H1 (cell line): Measurements from ENCODE around the gene PDE4D. TPM values are rescaled to one million over a fixed set of nuclear protein-coding genes. Genes with fewer than 3 reads are reported as not detected.

ENCODE experiments used
- CTCF ChIA-PET: fragments of 300-600 bp; sonication (Branson Sonifier 250); formaldehyde crosslinking; loops from one replicate; lab custom pipeline; 2021; ENCODE audit not compliant: partially characterized antibody; lab: Charles Lee
- POLR2A ChIA-PET: fragments of 300-600 bp; sonication (Branson Sonifier 250); formaldehyde crosslinking; loops from one replicate; lab custom pipeline; 2021; ENCODE audit warnings: inconsistent platforms; ENCODE audit not compliant: partially characterized antibody; lab: Charles Lee
- DNase-seq, 2 experiments: peaks; one replicate each; pipeline versions ENCODE4 v3.0.0 to v3.0.0-alpha.2; 2010 to 2022; ENCODE audit warnings: low spot score in 2 of 2, low read depth in 1 of 2, mixed read lengths in 1 of 2
- FAIRE-seq: peaks from 2 replicates; lab custom pipeline; 2011; peaks lifted over from hg19 to GRCh38; lab: Jason Lieb, UNC
- H2AFZ ChIP-seq: 2 replicates; pipeline ENCODE4 v1.8.1; 2012; ENCODE audit warnings: low read length, inconsistent platforms
- H2AK5ac ChIP-seq: 2 replicates; pipeline ENCODE4 v1.6.1; 2013; ENCODE audit warnings: low read depth, low read length
- H2BK120ac ChIP-seq: replicated peaks from 2 replicates; pipeline ENCODE3; 2013; ENCODE audit warnings: low read depth, low read length, inconsistent platforms
- H2BK12ac ChIP-seq: 2 replicates; pipeline ENCODE4 v1.6.1; 2013; ENCODE audit warnings: low read depth, low read length
- H2BK15ac ChIP-seq: 2 replicates; pipeline ENCODE4 v1.6.1; 2013; ENCODE audit warnings: low read length
- H2BK20ac ChIP-seq: 2 replicates; pipeline ENCODE4 v1.6.1; 2013; ENCODE audit warnings: low read length
- H2BK5ac ChIP-seq: 2 replicates; pipeline ENCODE4 v1.6.1; 2013; ENCODE audit warnings: low read depth, low read length
- H3K14ac ChIP-seq: 2 replicates; pipeline ENCODE4 v1.6.1; 2013; ENCODE audit warnings: inconsistent platforms; ENCODE audit not compliant: insufficient read length
- H3K18ac ChIP-seq: 2 replicates; pipeline ENCODE4 v1.6.1; 2013; ENCODE audit warnings: low read length; ENCODE audit errors: extremely low read depth
- H3K23ac ChIP-seq: 2 replicates; pipeline ENCODE4 v1.6.1; 2013; ENCODE audit warnings: inconsistent platforms; ENCODE audit not compliant: insufficient read length
- H3K23me2 ChIP-seq: 2 replicates; pipeline ENCODE4 v1.6.1; 2013; ENCODE audit warnings: low read depth, low read length
- H3K27ac ChIP-seq: 2 replicates; pipeline ENCODE4 v1.6.1; 2011; ENCODE audit warnings: low read depth, low read length, inconsistent platforms
- H3K27me3 ChIP-seq, 4 experiments: replicated peaks in 1 of 4; 1 replicate in 1 of 4; 2 replicates in 3 of 4; pipeline versions ENCODE4 v1.6.1 to v1.8.1; 2011 to 2013; ENCODE audit warnings: low read length in 3 of 4, mild to moderate bottlenecking in 3 of 4, inconsistent platforms in 2 of 4, mixed read lengths in 2 of 4, moderate library complexity in 1 of 4; ENCODE audit not compliant: control insufficient read depth in 3 of 4, insufficient read depth in 3 of 4; ENCODE audit errors: extremely low read depth in 1 of 4
- H3K36me3 ChIP-seq, 4 experiments: 2 replicates each; pipeline versions ENCODE4 v1.6.1 to v1.8.1; 2011 to 2013; ENCODE audit warnings: mild to moderate bottlenecking in 4 of 4, low read length in 3 of 4, moderate library complexity in 2 of 4, control low read depth in 1 of 4, inconsistent platforms in 1 of 4; ENCODE audit not compliant: insufficient read depth in 4 of 4, control insufficient read depth in 2 of 4
- H3K4ac ChIP-seq: replicated peaks from 2 replicates; pipeline ENCODE3; 2013; ENCODE audit warnings: low read length, low read depth, mixed read lengths, inconsistent platforms; ENCODE audit not compliant: insufficient read length
- H3K4me1 ChIP-seq, 4 experiments: replicated peaks in 1 of 4; 1 replicate in 1 of 4; 2 replicates in 3 of 4; pipeline versions ENCODE4 v1.6.1 to v1.8.1; 2011 to 2013; ENCODE audit warnings: low read length in 3 of 4, inconsistent platforms in 2 of 4, mixed read lengths in 1 of 4; ENCODE audit not compliant: insufficient read depth in 4 of 4, control insufficient read depth in 3 of 4
- H3K4me2 ChIP-seq, 2 experiments: 2 replicates each; pipeline versions ENCODE4 v1.6.1 to v1.8.1; 2011 to 2013; ENCODE audit warnings: low read depth in 2 of 2, low read length in 2 of 2, control low read depth in 1 of 2, inconsistent platforms in 1 of 2, mild to moderate bottlenecking in 1 of 2; ENCODE audit not compliant: insufficient read depth in 1 of 2
- H3K4me3 ChIP-seq, 4 experiments: fragments of 200-600, 300-600 bp in 1 of 4; sonication (generic), shearing (Covaris generic), sonication (Bioruptor Twin) in 1 of 4; 2 replicates each; pipeline versions ENCODE4 v1.5.1 to v1.8.1; 2011 to 2016; ENCODE audit warnings: low read length in 4 of 4, low read depth in 3 of 4, control low read depth in 2 of 4, inconsistent platforms in 2 of 4, mild to moderate bottlenecking in 2 of 4, mixed read lengths in 1 of 4, moderate library complexity in 1 of 4; ENCODE audit not compliant: insufficient read depth in 2 of 4; ENCODE audit errors: extremely low read depth in 1 of 4
- H3K56ac ChIP-seq: replicated peaks from 2 replicates; pipeline ENCODE3; 2013; ENCODE audit warnings: low read depth, mild to moderate bottlenecking, mixed read lengths, low read length, inconsistent platforms; ENCODE audit not compliant: insufficient read length
- H3K79me1 ChIP-seq: 2 replicates; pipeline ENCODE4 v1.6.1; 2013; ENCODE audit warnings: low read depth, low read length, control low read depth
- H3K79me2 ChIP-seq, 2 experiments: 2 replicates each; pipeline versions ENCODE4 v1.6.1 to v1.8.1; 2012 to 2013; ENCODE audit warnings: low read length in 2 of 2, mild to moderate bottlenecking in 2 of 2, inconsistent platforms in 1 of 2; ENCODE audit not compliant: insufficient read depth in 2 of 2, control insufficient read depth in 1 of 2
- H3K9ac ChIP-seq, 4 experiments: replicated peaks in 1 of 4; 1 replicate in 1 of 4; 2 replicates in 3 of 4; pipeline versions ENCODE4 v1.6.1 to v1.8.1; 2011 to 2013; ENCODE audit warnings: low read depth in 3 of 4, low read length in 3 of 4, control low read depth in 2 of 4, mild to moderate bottlenecking in 2 of 4, moderate library complexity in 2 of 4, inconsistent platforms in 1 of 4; ENCODE audit errors: extremely low read depth in 1 of 4
- H3K9me3 ChIP-seq, 2 experiments: 2 replicates each; pipeline versions ENCODE4 v1.6.1 to v1.8.1; 2012 to 2013; ENCODE audit warnings: mild to moderate bottlenecking in 2 of 2, moderate library complexity in 2 of 2, control low read depth in 1 of 2, inconsistent platforms in 1 of 2, low read depth in 1 of 2, low read length in 1 of 2, mixed read lengths in 1 of 2; ENCODE audit not compliant: insufficient read depth in 2 of 2
- H4K20me1 ChIP-seq, 2 experiments: replicated peaks in 1 of 2; 2 replicates each; pipeline versions ENCODE3 to v1.8.1; 2011 to 2013; ENCODE audit warnings: inconsistent platforms in 2 of 2, low read length in 2 of 2, mild to moderate bottlenecking in 1 of 2; ENCODE audit not compliant: insufficient read depth in 2 of 2, control insufficient read depth in 1 of 2
- H4K5ac ChIP-seq: 2 replicates; pipeline ENCODE4 v1.6.1; 2013; ENCODE audit warnings: low read length, low read depth, mixed read lengths, inconsistent platforms; ENCODE audit not compliant: insufficient read length
- H4K8ac ChIP-seq: 2 replicates; pipeline ENCODE4 v1.8.0; 2013; ENCODE audit warnings: mild to moderate bottlenecking, moderate library complexity, low read length, inconsistent platforms; ENCODE audit not compliant: insufficient read depth; ENCODE audit errors: extremely low read depth
- H4K91ac ChIP-seq: replicated peaks from 2 replicates; pipeline ENCODE3; 2013; ENCODE audit warnings: low read length, mixed read lengths, inconsistent platforms; ENCODE audit not compliant: insufficient read length
- SP4 ChIP-seq: IDR thresholded peaks from 2 replicates; pipeline ENCODE4 v1.6.1; 2012; ENCODE audit warnings: low read length, inconsistent platforms
- WGBS, 2 experiments: shearing (Covaris generic) in 1 of 2; methylation state at CpG; one replicate each; pipeline versions ENCODE4 v1.1.6 to v1.1.7; 2013 to 2015; ENCODE audit warnings: low lambda C conversion rate in 2 of 2, mixed read lengths in 2 of 2, inconsistent platforms in 1 of 2, low coverage in 1 of 2, missing lambda C conversion rate in 1 of 2; ENCODE audit not compliant: insufficient replicate concordance in 2 of 2, insufficient coverage in 1 of 2, insufficient read length in 1 of 2; ENCODE audit errors: extremely low coverage in 1 of 2, missing lambda C conversion rate in 1 of 2; 5-methylcytosine and 5-hydroxymethylcytosine counted together
- polyA plus RNA-seq, 7 experiments: library from polyadenylated mRNA; depleted of rRNA in 3 of 7; stranded (reverse) in 5 of 7; unstranded in 2 of 7; fragments of >200 nt in 5 of 7; fragments of 200-250 nt in 2 of 7; gene quantifications; 1 replicate in 5 of 7; 2 replicates in 1 of 7; 4 replicates in 1 of 7; pipeline versions ENCODE4 v1.2.1 to v1.2.3, GENCODE V29; 2011 to 2013; ENCODE audit warnings: missing spikeins in 2 of 7, mixed read lengths in 2 of 7
- total RNA-seq: library from RNA; stranded (reverse); fragmentation: NEBNext Ultra II Directional; extraction: Animal tissue kit (Norgen Biotek cat#: 25700); gene quantifications from 2 replicates; pipeline ENCODE4 v1.2.1, GENCODE V29; 2021

Gene PDE4D
- total and polyA plus RNA-seq, 2 of the 8 experiments (the other 6 are each of a cell fraction or from before 2014, with no cell fraction given), result 2.3 to 3.7 TPM

DNA sequence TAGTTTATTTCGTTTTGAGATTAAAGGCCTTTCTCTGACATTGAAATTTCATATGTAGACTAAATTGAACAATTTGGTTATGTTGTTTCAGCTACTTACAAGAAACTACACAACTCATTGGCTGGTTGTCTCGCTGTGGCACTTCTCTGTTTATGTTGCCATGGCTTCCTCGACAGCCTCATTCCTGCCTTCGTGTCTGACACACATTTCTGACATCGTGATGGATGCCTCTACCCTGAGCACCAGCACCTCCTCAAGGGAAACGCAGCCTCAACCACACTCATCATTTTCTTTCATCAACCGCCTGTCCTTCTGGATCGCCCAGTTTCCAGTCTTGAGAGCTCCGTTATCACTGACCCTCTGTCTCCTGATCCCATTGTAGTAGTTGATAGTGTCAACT is 562.8 kb downstream of the PDE4D start:
- Histone ChIP-seq H3K56ac (no peak overlapping the region), H4K5ac (no peak overlapping the region), H2BK5ac (no peak overlapping the region), H3K18ac (no peak overlapping the region), H2BK120ac (no peak overlapping the region), H2BK20ac (no peak overlapping the region), H3K4me1 (no peaks in the 10 kb centered on the region), H4K20me1 (no peaks in the 10 kb centered on the region), H3K27me3 (no peaks in the 10 kb centered on the region), H3K4me3 (no peak overlapping the region), H2BK12ac (no peak overlapping the region; the same call in 1 of the 2 replicates), H2AK5ac (no peak overlapping the region; the same call in 1 of the 2 replicates), H3K23me2 (no peaks in the 10 kb centered on the region), H3K9me3 (no peaks in the 10 kb centered on the region), H3K27ac (no peak overlapping the region), H3K4me2 (no peak overlapping the region), H3K79me1 (no peaks in the 10 kb centered on the region), H3K23ac (no peak overlapping the region), H2AFZ (no peak overlapping the region), H3K4ac (no peak overlapping the region), H3K36me3 (no peaks in the 10 kb centered on the region), H3K9ac (no peak overlapping the region), H2BK15ac (no peak overlapping the region), H4K8ac (no peak overlapping the region), H4K91ac (no peak overlapping the region), H3K14ac (no peak overlapping the region), H3K79me2 (no peaks in the 10 kb centered on the region)
- 93% methylated on average over 9 of the region's 9 CpGs; no CpG with 5 or more reads in 1 of the 2 experiments for WGBS, 2 experiments
- ChIA-PET CTCF (interaction anchor here (0.8 kb wide), 1 partner anchor 65 kb away, joined by 3 read pairs; no protein-coding TSS in a partner anchor), POLR2A (no interaction called here)
- DNase-seq (no peak), FAIRE-seq (no peak)
- no peak for TF ChIP-seq SP4
